K562 (cell line): ENCODE results near the gene ZSWIM6.

Experiments
- CREB1 ChIP-seq, 2 experiments: sonication (generic) in 1 of 2; formaldehyde crosslinking in 1 of 2; IDR thresholded peaks; 2 replicates each; pipeline versions ENCODE4 v1.6.1 to v1.8.0; 2012 to 2022; ENCODE audit warnings: inconsistent platforms in 1 of 2, mild to moderate bottlenecking in 1 of 2, missing genetic modification reagents in 1 of 2, moderate library complexity in 1 of 2
- CTCF ChIP-seq, 3 experiments: IDR thresholded peaks in 2 of 3; conservative IDR thresholded peaks in 1 of 3; 2 replicates each; pipeline ENCODE4 v1.5.1; 2011 to 2012; ENCODE audit warnings: low read length in 3 of 3, mild to moderate bottlenecking in 3 of 3, control low read depth in 2 of 3, improper control_type of control experiment in 1 of 3, inconsistent platforms in 1 of 3, low read depth in 1 of 3, mixed read lengths in 1 of 3, moderate library complexity in 1 of 3; ENCODE audit not compliant: insufficient read depth in 2 of 3
- E2F8 ChIP-seq: fragments of 450-650 bp; IDR thresholded peaks from 2 replicates; pipeline ENCODE4 v1.7.1; 2018; ENCODE audit warnings: mild to moderate bottlenecking, low read depth; ENCODE audit not compliant: partially characterized antibody
- EHMT2 ChIP-seq: fragments of 450-650 bp; IDR thresholded peaks from 2 replicates; pipeline ENCODE4 v1.6.1; 2018; ENCODE audit warnings: antibody characterized with exemption
- HNRNPK ChIP-seq: fragments of 200-400 bp; formaldehyde crosslinking; IDR thresholded peaks from one replicate; pipeline ENCODE4 v1.6.1; 2018; ENCODE audit warnings: mild to moderate bottlenecking, low read depth, low read length; ENCODE audit not compliant: poor library complexity, severe bottlenecking
- KHSRP ChIP-seq: fragments of 450-650 bp; IDR thresholded peaks from 2 replicates; pipeline ENCODE4 v1.6.1; 2017
- MNT ChIP-seq, 2 experiments: fragments of 450-650 bp; conservative IDR thresholded peaks; 2 replicates each; pipeline ENCODE4 v1.6.1; 2017; ENCODE audit warnings: mild to moderate bottlenecking in 2 of 2, moderate library complexity in 2 of 2
- POLR2A ChIP-seq: fragments of 450-650 bp; conservative IDR thresholded peaks from 2 replicates; pipeline ENCODE4 v1.6.1; 2016
- TEAD1 ChIP-seq, 2 experiments: fragments of 450-650 bp in 1 of 2; sonication (generic) in 1 of 2; formaldehyde crosslinking; IDR thresholded peaks; 2 replicates each; pipeline versions ENCODE4 v1.4.0 to v1.8.0; 2020 to 2022; ENCODE audit warnings: mild to moderate bottlenecking in 2 of 2, missing genetic modification reagents in 1 of 2
- TSHZ1 ChIP-seq: fragments of 250-450 bp; sonication (Bioruptor Pico); IDR thresholded peaks from 2 replicates; pipeline ENCODE4 v1.4.0; 2020; ENCODE audit warnings: mild to moderate bottlenecking, moderate library complexity
- ZBTB1 ChIP-seq: sonication (generic); formaldehyde crosslinking; IDR thresholded peaks from 2 replicates; pipeline ENCODE4 v1.8.1; 2023; ENCODE audit warnings: missing genetic modification reagents, low read depth, mild to moderate bottlenecking, borderline replicate concordance
- ZBTB8A ChIP-seq: fragments of 450-650 bp; IDR thresholded peaks from 2 replicates; pipeline ENCODE4 v1.6.1; 2018; ENCODE audit warnings: mild to moderate bottlenecking, moderate library complexity; ENCODE audit not compliant: partially characterized antibody
- ZEB2 ChIP-seq: fragments of 450-650 bp; IDR thresholded peaks from 2 replicates; pipeline ENCODE4 v1.6.1; 2016
- TF ChIP-seq, protein P1 (sequence below): fragments of 250-450 bp; sonication (Bioruptor Pico); IDR thresholded peaks from 2 replicates; pipeline ENCODE4 v1.8.0; 2021; ENCODE audit warnings: moderate library complexity, mild to moderate bottlenecking, inconsistent platforms

DNA sequence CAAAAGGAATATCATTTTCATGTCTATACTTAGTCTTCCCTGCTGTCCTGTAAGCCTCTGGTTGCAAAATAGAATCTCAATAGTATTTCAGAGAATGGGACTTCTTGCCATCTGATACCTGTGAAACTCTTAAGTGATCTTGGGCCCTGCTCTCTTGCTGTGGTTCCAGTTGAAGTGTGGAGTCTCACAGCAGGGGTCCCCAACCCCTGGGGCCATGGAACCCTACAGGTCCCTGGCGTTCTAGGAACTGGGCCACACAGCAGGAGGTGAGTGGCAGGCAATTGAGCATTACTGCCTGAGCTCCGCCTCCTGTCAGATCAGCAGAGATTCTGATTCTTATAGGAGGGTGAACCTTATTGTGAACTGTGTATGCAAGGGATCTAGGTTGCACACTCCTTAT is 65.9 kb downstream of the ZSWIM6 start:
- TF ChIP-seq CTCF (IDR thresholded peaks at IDR 0.05 in 2 of 3, conservative IDR thresholded peaks at IDR 0.05 in 1 of 3; ENCODE audit: insufficient read depth in 2 of 3, low read depth in 1 of 3, low read length in 3 of 3): no peak
- no peak for TF ChIP-seq CREB1 (IDR thresholded peaks at IDR 0.05)
- TF ChIP-seq CREB1 (CRISPR knock-in tag; IDR thresholded peaks at IDR 0.05): no peak
- TF ChIP-seq HNRNPK: no peak
- no peak for TF ChIP-seq ZEB2
- no peak for TF ChIP-seq ZBTB1 (CRISPR knock-in tag)
- TF ChIP-seq E2F8: no peak
- TF ChIP-seq MNT (conservative IDR thresholded peaks at IDR 0.05): no peak
- TF ChIP-seq POLR2A: no peak
- TF ChIP-seq EHMT2: no peak
- TF ChIP-seq TEAD1 (CRISPR knock-in tag; IDR thresholded peaks at IDR 0.05): no peak
- no peak for TF ChIP-seq TSHZ1 (CRISPR knock-in tag)
- TF ChIP-seq, protein P1, sequence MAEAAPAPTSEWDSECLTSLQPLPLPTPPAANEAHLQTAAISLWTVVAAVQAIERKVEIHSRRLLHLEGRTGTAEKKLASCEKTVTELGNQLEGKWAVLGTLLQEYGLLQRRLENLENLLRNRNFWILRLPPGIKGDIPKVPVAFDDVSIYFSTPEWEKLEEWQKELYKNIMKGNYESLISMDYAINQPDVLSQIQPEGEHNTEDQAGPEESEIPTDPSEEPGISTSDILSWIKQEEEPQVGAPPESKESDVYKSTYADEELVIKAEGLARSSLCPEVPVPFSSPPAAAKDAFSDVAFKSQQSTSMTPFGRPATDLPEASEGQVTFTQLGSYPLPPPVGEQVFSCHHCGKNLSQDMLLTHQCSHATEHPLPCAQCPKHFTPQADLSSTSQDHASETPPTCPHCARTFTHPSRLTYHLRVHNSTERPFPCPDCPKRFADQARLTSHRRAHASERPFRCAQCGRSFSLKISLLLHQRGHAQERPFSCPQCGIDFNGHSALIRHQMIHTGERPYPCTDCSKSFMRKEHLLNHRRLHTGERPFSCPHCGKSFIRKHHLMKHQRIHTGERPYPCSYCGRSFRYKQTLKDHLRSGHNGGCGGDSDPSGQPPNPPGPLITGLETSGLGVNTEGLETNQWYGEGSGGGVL: no peak
- TF ChIP-seq KHSRP: no peak
- no peak for TF ChIP-seq ZBTB8A
